CD8-positive, alpha-beta memory T cell (primary cell): ENCODE results near the gene GRIN3A. TPM values are rescaled to one million over a fixed set of nuclear protein-coding genes. Genes with fewer than 3 reads are reported as not detected.

Experiments
- CTCF ChIA-PET: fragments of 350-600 bp; sonication (Branson Sonifier 250); formaldehyde crosslinking; loops from one replicate; lab custom pipeline; 2021; ENCODE audit warnings: antibody characterized with exemption; lab: Charles Lee
- POLR2A ChIA-PET: fragments of 350-600 bp; sonication (Branson Sonifier 250); formaldehyde crosslinking; loops from one replicate; lab custom pipeline; 2021; ENCODE audit warnings: antibody characterized with exemption; lab: Charles Lee
- DNase-seq, 5 donors: peaks; one replicate each; pipeline versions ENCODE4 v3.0.0 to v3.0.0-alpha.2; 2020 to 2022; ENCODE audit warnings: mixed read lengths in 1 of 5
- H3K27ac ChIP-seq: one replicate; pipeline ENCODE4 v1.7.0; 2013; ENCODE audit warnings: low read depth, mild to moderate bottlenecking, low read length, moderate library complexity
- H3K27me3 ChIP-seq: 2 replicates; pipeline ENCODE4 v1.7.0; 2013; ENCODE audit warnings: low read length, mild to moderate bottlenecking; ENCODE audit not compliant: insufficient read depth, poor library complexity, severe bottlenecking
- H3K36me3 ChIP-seq: 2 replicates; pipeline ENCODE4 v1.7.0; 2013; ENCODE audit warnings: mild to moderate bottlenecking, low read length, moderate library complexity; ENCODE audit not compliant: insufficient read depth
- H3K4me1 ChIP-seq: 2 replicates; pipeline ENCODE4 v1.7.0; 2013; ENCODE audit warnings: mild to moderate bottlenecking, low read length, moderate library complexity; ENCODE audit not compliant: insufficient read depth
- H3K4me3 ChIP-seq: 2 replicates; pipeline ENCODE4 v1.7.0; 2013; ENCODE audit warnings: mild to moderate bottlenecking, low read length
- H3K9me3 ChIP-seq: 2 replicates; pipeline ENCODE4 v1.7.0; 2013; ENCODE audit warnings: mild to moderate bottlenecking, low read length
- H3K27ac Mint-ChIP-seq, 8 donors: one replicate each; pipeline ENCODE4 v1.8.0; 2020 to 2021; ENCODE audit warnings: mixed read lengths in 8 of 8, mild to moderate bottlenecking in 6 of 8, inconsistent platforms in 3 of 8, moderate library complexity in 3 of 8
- H3K27me3 Mint-ChIP-seq, 2 donors: one replicate each; pipeline ENCODE4 v1.8.0; 2020 to 2021; ENCODE audit warnings: mixed read lengths in 2 of 2, mild to moderate bottlenecking in 1 of 2, moderate library complexity in 1 of 2
- H3K36me3 Mint-ChIP-seq, 3 donors: one replicate each; pipeline ENCODE4 v1.8.0; 2020 to 2021; ENCODE audit warnings: mixed read lengths in 3 of 3, inconsistent platforms in 1 of 3, mild to moderate bottlenecking in 1 of 3
- H3K4me1 Mint-ChIP-seq, 3 donors: one replicate each; pipeline ENCODE4 v1.8.0; 2020 to 2021; ENCODE audit warnings: mixed read lengths in 3 of 3, inconsistent platforms in 1 of 3, mild to moderate bottlenecking in 1 of 3
- H3K4me3 Mint-ChIP-seq, 7 donors: one replicate each; pipeline ENCODE4 v1.8.0; 2020 to 2021; ENCODE audit warnings: mixed read lengths in 7 of 7, mild to moderate bottlenecking in 6 of 7, moderate library complexity in 4 of 7, inconsistent platforms in 2 of 7
- H3K9me3 Mint-ChIP-seq, 5 donors: one replicate each; pipeline ENCODE4 v1.8.0; 2020 to 2022; ENCODE audit warnings: mixed read lengths in 5 of 5, mild to moderate bottlenecking in 3 of 5, moderate library complexity in 2 of 5, inconsistent platforms in 1 of 5
- polyA plus RNA-seq: library from polyadenylated mRNA; unstranded; fragments of 300-500 nt; fragmentation: Illumina TruSeq; gene quantifications from one replicate; pipeline ENCODE4 v1.2.3, GENCODE V29; 2021
- total RNA-seq, 2 experiments: library from RNA; stranded (reverse); gene quantifications; one replicate each; pipeline ENCODE4 v1.2.3, GENCODE V29; 2021

GRIN3A gene
- total and polyA plus RNA-seq, 3 experiments from 2014 or later, result 0.03 TPM; not detected in 2

DNA sequence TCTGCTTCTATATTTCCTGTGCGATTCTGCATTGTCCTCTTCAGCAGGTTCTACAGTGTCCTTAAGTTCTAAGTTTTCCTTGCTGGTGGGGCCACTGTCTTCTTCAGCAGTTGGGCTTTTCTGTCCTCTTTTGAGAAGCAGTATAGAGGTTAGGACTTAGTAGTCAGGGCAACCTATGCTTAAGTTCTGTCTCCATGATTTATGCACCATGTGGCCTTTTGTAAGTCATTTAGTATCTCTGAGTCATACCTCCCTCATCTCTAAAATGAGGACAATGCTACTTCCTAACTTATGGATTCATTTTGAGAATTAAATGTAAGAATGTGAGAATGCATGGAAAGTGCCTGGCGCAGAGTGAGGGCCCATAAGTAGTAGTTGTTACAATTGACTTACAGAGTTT lies 46.8 kb downstream of the GRIN3A start:
- H3K36me3 ChIP-seq, result no peaks in the 10 kb centered on the region
- H3K27me3 Mint-ChIP-seq, result peaks cover 0 to 6% of the 10 kb centered on the region in 2 donors
- H3K4me3 ChIP-seq, result no peak overlapping the region
- H3K36me3 Mint-ChIP-seq, result no peaks in the 10 kb centered on the region
- DNase-seq, result no peak
- no peaks in the 10 kb centered on the region for H3K4me1 ChIP-seq
- ChIA-PET CTCF (no interaction called here), POLR2A (no interaction called here)
- H3K27ac Mint-ChIP-seq, result no peak overlapping the region
- H3K9me3 Mint-ChIP-seq, result peaks cover 0 to 2% (median 0%) of the 10 kb centered on the region in 5 donors
- no peaks in the 10 kb centered on the region for H3K9me3 ChIP-seq
- H3K4me3 Mint-ChIP-seq, result no peak overlapping the region
- no peak overlapping the region for H3K27ac ChIP-seq
- H3K4me1 Mint-ChIP-seq, result no peaks in the 10 kb centered on the region
- H3K27me3 ChIP-seq, result no peaks in the 10 kb centered on the region

- no peaks in the 10 kb centered on the region for H3K27me3 ChIP-seq
- POLR2A ChIA-PET, result no interaction called here
- H3K36me3 Mint-ChIP-seq, result no peaks in the 10 kb centered on the region
- no peak overlapping the region for H3K4me3 ChIP-seq
- no peaks in the 10 kb centered on the region for H3K9me3 ChIP-seq
- no peaks in the 10 kb centered on the region for H3K4me1 ChIP-seq
- no peak for DNase-seq
- CTCF ChIA-PET, result no interaction called here
- H3K27ac ChIP-seq, result no peak overlapping the region
- H3K9me3 Mint-ChIP-seq, result peaks cover 0 to 3% (median 2%) of the 10 kb centered on the region in 5 donors
- peaks cover under 1 to 7% of the 10 kb centered on the region in 2 donors for H3K27me3 Mint-ChIP-seq
- no peaks in the 10 kb centered on the region for H3K36me3 ChIP-seq
- no peaks in the 10 kb centered on the region for H3K4me1 Mint-ChIP-seq
- H3K27ac Mint-ChIP-seq, result no peak overlapping the region
- H3K4me3 Mint-ChIP-seq, result no peak overlapping the region
Measured at GRCh38 chr9:101689039-101689438, 49.4 kb downstream of the GRIN3A start.

DNA sequence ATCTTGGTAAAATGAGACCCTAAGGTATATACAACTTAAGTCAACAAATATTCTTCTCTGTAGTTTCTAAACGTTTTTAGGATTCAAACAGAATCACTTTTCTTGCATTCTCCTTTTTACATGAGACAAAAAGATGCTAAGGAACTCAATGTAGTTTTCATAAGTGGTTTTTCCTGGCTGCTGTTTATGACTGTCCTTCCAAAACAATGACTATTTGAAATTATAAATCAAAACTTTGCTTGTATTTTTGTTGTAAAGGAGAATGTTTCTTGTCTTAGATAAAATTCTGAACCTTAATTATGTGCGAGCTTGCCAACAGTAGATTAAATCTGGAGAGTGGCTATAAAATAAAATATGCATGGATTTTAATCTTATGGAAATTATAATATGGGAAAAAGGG lies 53.8 kb downstream of the GRIN3A start:
- no peak for DNase-seq
- Histone ChIP-seq H3K27ac (no peak overlapping the region), H3K27me3 (no peaks in the 10 kb centered on the region), H3K36me3 (no peaks in the 10 kb centered on the region), H3K9me3 (no peaks in the 10 kb centered on the region), H3K4me1 (no peaks in the 10 kb centered on the region), H3K4me3 (no peak overlapping the region)
- CTCF ChIA-PET, result no interaction called here
- H3K27me3 Mint-ChIP-seq, result peaks cover 1 to 11% of the 10 kb centered on the region in 2 donors
- H3K27ac Mint-ChIP-seq, result no peak overlapping the region
- no peaks in the 10 kb centered on the region for H3K4me1 Mint-ChIP-seq
- POLR2A ChIA-PET, result no interaction called here
- H3K36me3 Mint-ChIP-seq, result no peaks in the 10 kb centered on the region
- H3K9me3 Mint-ChIP-seq, result peaks cover 0 to 3% (median 2%) of the 10 kb centered on the region in 5 donors
- no peak overlapping the region for H3K4me3 Mint-ChIP-seq

GRCh38 chr9:101683236-101683635 lies 55.2 kb downstream of the GRIN3A start:
- no peak for DNase-seq
- CTCF ChIA-PET, result no interaction called here
- no peaks in the 10 kb centered on the region for H3K36me3 Mint-ChIP-seq
- Histone ChIP-seq H3K27me3 (no peaks in the 10 kb centered on the region), H3K36me3 (no peaks in the 10 kb centered on the region), H3K4me1 (no peaks in the 10 kb centered on the region), H3K9me3 (no peaks in the 10 kb centered on the region), H3K4me3 (no peak overlapping the region), H3K27ac (no peak overlapping the region)
- POLR2A ChIA-PET, result no interaction called here
- peaks cover 0 to 3% (median 0%) of the 10 kb centered on the region in 5 donors for H3K9me3 Mint-ChIP-seq
- H3K27me3 Mint-ChIP-seq, result peaks cover 1 to 15% of the 10 kb centered on the region in 2 donors
- no peak overlapping the region for H3K4me3 Mint-ChIP-seq
- H3K4me1 Mint-ChIP-seq, result no peaks in the 10 kb centered on the region
- no peak overlapping the region for H3K27ac Mint-ChIP-seq

- H3K27me3 Mint-ChIP-seq, result peaks cover 0 to 7% of the 10 kb centered on the region in 2 donors
- no peak overlapping the region for H3K27ac Mint-ChIP-seq
- Histone ChIP-seq H3K27me3 (no peaks in the 10 kb centered on the region), H3K4me1 (no peaks in the 10 kb centered on the region), H3K9me3 (no peaks in the 10 kb centered on the region), H3K36me3 (no peaks in the 10 kb centered on the region), H3K27ac (no peak overlapping the region), H3K4me3 (no peak overlapping the region)
- H3K4me3 Mint-ChIP-seq, result no peak overlapping the region
- ChIA-PET POLR2A (no interaction called here), CTCF (no interaction called here)
- no peak for DNase-seq
- H3K4me1 Mint-ChIP-seq, result no peaks in the 10 kb centered on the region
- no peaks in the 10 kb centered on the region for H3K36me3 Mint-ChIP-seq
- no peaks in the 10 kb centered on the region for H3K9me3 Mint-ChIP-seq
Measured at GRCh38 chr9:101677861-101678260, 60.6 kb downstream of the GRIN3A start.

DNA sequence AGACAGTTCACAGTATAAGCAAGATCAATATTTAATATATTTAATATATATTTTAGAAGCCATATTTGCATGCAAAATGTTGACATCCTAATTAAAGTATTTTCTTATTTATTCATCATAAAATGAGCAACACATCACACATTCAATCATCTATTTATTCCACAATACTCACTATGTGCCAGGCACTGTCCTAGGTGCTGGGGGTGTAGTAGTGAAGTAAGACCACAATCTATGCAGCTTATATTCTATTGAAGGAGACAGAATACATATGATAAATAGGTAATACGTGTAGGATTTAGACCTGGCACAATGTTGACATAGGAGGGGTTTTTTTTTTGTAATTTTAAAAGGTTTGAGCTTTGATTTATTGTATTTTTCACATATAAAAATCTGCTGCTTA lies 63.1 kb downstream of the GRIN3A start:
- H3K27ac ChIP-seq, result no peak overlapping the region
- Mint-ChIP-seq H3K4me3 (no peak overlapping the region), H3K4me1 (no peaks in the 10 kb centered on the region), H3K27me3 (peaks cover 0 to 3% of the 10 kb centered on the region in 2 donors), H3K9me3 (no peaks in the 10 kb centered on the region), H3K27ac (no peak overlapping the region), H3K36me3 (no peaks in the 10 kb centered on the region)
- no peaks in the 10 kb centered on the region for H3K4me1 ChIP-seq
- POLR2A ChIA-PET, result no interaction called here
- no peaks in the 10 kb centered on the region for H3K27me3 ChIP-seq
- no peak overlapping the region for H3K4me3 ChIP-seq
- H3K36me3 ChIP-seq, result no peaks in the 10 kb centered on the region
- H3K9me3 ChIP-seq, result no peaks in the 10 kb centered on the region
- no peak for DNase-seq
- CTCF ChIA-PET, result no interaction called here

DNA sequence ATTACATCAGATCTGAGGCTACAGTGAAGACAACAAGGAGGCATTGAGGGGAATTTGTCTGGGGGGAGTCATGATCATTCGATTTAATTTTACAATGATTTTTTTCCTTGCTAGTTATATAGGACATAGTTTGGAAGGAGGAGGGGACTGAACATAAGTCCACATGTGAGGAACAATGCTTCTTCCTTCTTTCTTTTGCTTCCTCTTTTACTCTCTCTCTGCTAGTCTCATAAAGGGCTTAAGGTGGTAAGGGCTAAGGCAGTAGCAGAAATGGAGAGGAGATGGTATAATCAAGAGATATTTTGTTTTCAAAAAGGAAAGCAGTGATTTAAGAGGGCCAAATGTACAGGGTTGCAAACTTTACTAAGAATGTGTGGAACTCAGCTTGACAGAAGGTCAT lies 64.3 kb downstream of the GRIN3A start:
- no peaks in the 10 kb centered on the region for H3K27me3 Mint-ChIP-seq
- H3K4me3 Mint-ChIP-seq, result no peak overlapping the region
- H3K4me3 ChIP-seq, result no peak overlapping the region
- no peaks in the 10 kb centered on the region for H3K36me3 Mint-ChIP-seq
- H3K27ac ChIP-seq, result no peak overlapping the region
- no peaks in the 10 kb centered on the region for H3K36me3 ChIP-seq
- H3K9me3 ChIP-seq, result no peaks in the 10 kb centered on the region
- H3K27ac Mint-ChIP-seq, result peak overlapping the region in 1 of 8 donors; percentile 13
- H3K4me1 ChIP-seq, result no peaks in the 10 kb centered on the region
- DNase-seq, result no peak
- no peaks in the 10 kb centered on the region for H3K9me3 Mint-ChIP-seq
- no peaks in the 10 kb centered on the region for H3K4me1 Mint-ChIP-seq
- no peaks in the 10 kb centered on the region for H3K27me3 ChIP-seq
- ChIA-PET POLR2A (no interaction called here), CTCF (no interaction called here)

DNA sequence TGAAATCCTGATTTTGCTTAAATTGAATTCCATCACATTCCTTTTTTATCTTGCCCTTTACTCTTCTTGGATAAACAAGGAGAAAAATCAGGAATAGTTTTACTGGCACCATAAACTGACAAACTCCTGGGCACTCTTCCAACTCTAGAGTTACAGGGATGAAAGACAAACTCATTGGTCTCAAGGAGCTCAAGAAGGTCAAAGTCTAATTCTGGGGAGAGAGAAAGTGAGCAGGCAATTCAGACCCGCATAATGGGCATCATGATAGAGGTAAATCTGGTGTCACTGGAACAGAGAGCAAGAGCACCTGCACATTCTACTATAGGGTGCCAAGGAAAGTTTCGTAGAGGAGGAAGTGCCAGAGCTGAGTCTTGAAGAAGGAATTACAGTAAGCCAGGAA lies 64.8 kb downstream of the GRIN3A start:
- no peaks in the 10 kb centered on the region for H3K4me1 ChIP-seq
- H3K27me3 ChIP-seq, result no peaks in the 10 kb centered on the region
- CTCF ChIA-PET, result no interaction called here
- H3K27ac Mint-ChIP-seq, result no peak overlapping the region
- H3K4me3 Mint-ChIP-seq, result no peak overlapping the region
- H3K36me3 ChIP-seq, result no peaks in the 10 kb centered on the region
- POLR2A ChIA-PET, result no interaction called here
- no peaks in the 10 kb centered on the region for H3K9me3 Mint-ChIP-seq
- DNase-seq, result no peak
- H3K4me3 ChIP-seq, result no peak overlapping the region
- no peaks in the 10 kb centered on the region for H3K9me3 ChIP-seq
- no peak overlapping the region for H3K27ac ChIP-seq
- no peaks in the 10 kb centered on the region for H3K36me3 Mint-ChIP-seq
- H3K4me1 Mint-ChIP-seq, result no peaks in the 10 kb centered on the region
- H3K27me3 Mint-ChIP-seq, result no peaks in the 10 kb centered on the region

- Mint-ChIP-seq H3K9me3 (no peaks in the 10 kb centered on the region), H3K27ac (no peak overlapping the region), H3K4me3 (no peak overlapping the region), H3K27me3 (no peaks in the 10 kb centered on the region), H3K4me1 (no peaks in the 10 kb centered on the region), H3K36me3 (no peaks in the 10 kb centered on the region)
- ChIA-PET CTCF (no interaction called here), POLR2A (no interaction called here)
- H3K9me3 ChIP-seq, result no peaks in the 10 kb centered on the region
- no peak for DNase-seq
- H3K27ac ChIP-seq, result no peak overlapping the region
- H3K27me3 ChIP-seq, result no peaks in the 10 kb centered on the region
- H3K4me1 ChIP-seq, result no peaks in the 10 kb centered on the region
- no peak overlapping the region for H3K4me3 ChIP-seq
- no peaks in the 10 kb centered on the region for H3K36me3 ChIP-seq
Measured at GRCh38 chr9:101671567-101671966, 66.9 kb downstream of the GRIN3A start.
